Gastrocnemius medialis (tissue), 4 donors: ENCODE results near the gene TMEM45B.

ENCODE experiments used
- CTCF ChIP-seq, 5 experiments: fragments of 450-650 bp in 3 of 5; fragments of 200-600 bp in 2 of 5; sonication (generic) in 2 of 5; IDR thresholded peaks in 4 of 5; conservative IDR thresholded peaks in 1 of 5; 1 replicate in 4 of 5; 2 replicates in 1 of 5; pipeline ENCODE4 v1.5.1; 2016 to 2019; ENCODE audit warnings: antibody characterized with exemption in 5 of 5, mild to moderate bottlenecking in 3 of 5, moderate library complexity in 3 of 5
- POLR2A ChIP-seq, 2 donors: fragments of 450-650 bp; IDR thresholded peaks; one replicate each; pipeline ENCODE4 v1.6.1; 2017; ENCODE audit warnings: antibody characterized with exemption in 2 of 2, mild to moderate bottlenecking in 2 of 2, moderate library complexity in 2 of 2

DNA sequence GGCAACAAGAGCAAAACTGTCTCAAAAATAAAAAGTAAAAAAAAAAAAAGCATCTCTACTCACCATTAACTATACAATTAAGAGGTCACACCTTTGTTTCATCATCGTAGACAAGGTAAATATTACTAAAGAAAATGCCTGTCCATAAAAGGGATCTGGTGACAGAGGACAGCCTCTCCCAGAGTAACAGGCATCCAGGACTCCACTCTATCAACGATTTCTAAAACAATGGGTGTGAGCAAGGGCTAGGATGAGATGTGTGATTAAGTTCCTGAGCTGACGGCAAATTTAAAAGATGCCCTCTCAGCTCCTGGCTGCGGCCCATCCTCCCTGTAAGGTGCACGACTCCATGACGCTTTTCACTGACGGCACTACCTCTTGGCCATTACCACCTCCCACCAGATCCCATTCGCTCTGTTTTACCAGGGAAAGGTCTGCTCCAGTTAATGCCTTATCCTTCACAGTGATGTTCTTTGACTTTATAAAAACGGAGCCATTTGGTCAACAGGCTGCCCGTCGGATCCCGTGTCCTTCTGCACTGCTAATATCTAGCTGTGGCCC, 2.3 kb upstream of the TMEM45B start:
- TF ChIP-seq POLR2A (IDR thresholded peaks at IDR 0.05), result no peak
- TF ChIP-seq CTCF (IDR thresholded peaks at IDR 0.05 in 4 of 5, conservative IDR thresholded peaks at IDR 0.05 in 1 of 5), result no peak
